ENCODE data around the gene HID1. TPM values are rescaled to one million over a fixed set of nuclear protein-coding genes. Genes with fewer than 3 reads are reported as not detected.

The HID1 gene
- total RNA-seq, 1 donor from 2014 or later: 2.6 TPM

GRCh38 chr17:74956093-74956492 is 16.5 kb downstream of the HID1 start:
- H3K27ac Mint-ChIP-seq (ENCODE audit: unreplicated experiment): no peak overlapping the region
- no peaks in the 10 kb centered on the region for H4K20me1 ChIP-seq (ENCODE audit: insufficient read depth, low read length)
- peaks cover 35% of the 10 kb centered on the region for H3K27me3 Mint-ChIP-seq (ENCODE audit: low read depth, unreplicated experiment)
- no peaks in the 10 kb centered on the region for H3K9me3 Mint-ChIP-seq (ENCODE audit: unreplicated experiment)
- peaks cover 3% of the 10 kb centered on the region for H3K4me1 Mint-ChIP-seq (ENCODE audit: low read depth, unreplicated experiment)
- H3K27me3 ChIP-seq (ENCODE audit: insufficient read depth, low read length): peaks cover 6% of the 10 kb centered on the region
- no peak overlapping the region for H3K4me2 ChIP-seq (ENCODE audit: low read length)
- no peak overlapping the region for H3K4me3 Mint-ChIP-seq (ENCODE audit: unreplicated experiment)
- DNase-seq (ENCODE audit: low read depth): no peak
- no peaks in the 10 kb centered on the region for H3K9me3 ChIP-seq (ENCODE audit: insufficient read depth, low read depth, low read length)
- H3K36me3 Mint-ChIP-seq (ENCODE audit: low read depth, unreplicated experiment): peaks cover 3% of the 10 kb centered on the region
- no peak overlapping the region for H3K4me3 ChIP-seq (ENCODE audit: insufficient read depth, low read depth, low read length)
- H3K36me3 ChIP-seq (ENCODE audit: insufficient read depth, low read length): no peaks in the 10 kb centered on the region
- H3K9ac ChIP-seq (ENCODE audit: low read length): no peak overlapping the region
- FAIRE-seq: no peak
- peaks cover 5% of the 10 kb centered on the region for H3K4me1 ChIP-seq (ENCODE audit: insufficient read depth, low read length)
- TF ChIP-seq EZH2 (IDR thresholded peaks at IDR 0.05; ENCODE audit: insufficient read depth, low read length) (no peak), CTCF (IDR thresholded peaks at IDR 0.05; ENCODE audit: insufficient read depth, low read depth, low read length) (no peak)
- no peaks in the 10 kb centered on the region for H3K79me2 ChIP-seq (ENCODE audit: insufficient read depth, low read length)
- H2AFZ ChIP-seq (ENCODE audit: low read depth, low read length): no peak overlapping the region
- no peak overlapping the region for H3K27ac ChIP-seq (ENCODE audit: low read depth, low read length)

- Histone ChIP-seq H3K9ac (ENCODE audit: low read length) (no peak overlapping the region), H3K9me3 (ENCODE audit: insufficient read depth, low read depth, low read length) (no peaks in the 10 kb centered on the region), H3K27me3 (ENCODE audit: insufficient read depth, low read length) (peaks cover 6% of the 10 kb centered on the region), H3K4me1 (ENCODE audit: insufficient read depth, low read length) (no peaks in the 10 kb centered on the region), H3K79me2 (ENCODE audit: insufficient read depth, low read length) (no peaks in the 10 kb centered on the region), H4K20me1 (ENCODE audit: insufficient read depth, low read length) (no peaks in the 10 kb centered on the region), H2AFZ (ENCODE audit: low read depth, low read length) (no peak overlapping the region), H3K36me3 (ENCODE audit: insufficient read depth, low read length) (no peaks in the 10 kb centered on the region), H3K4me3 (ENCODE audit: insufficient read depth, low read depth, low read length) (no peak overlapping the region), H3K4me2 (ENCODE audit: low read length) (no peak overlapping the region), H3K27ac (ENCODE audit: low read depth, low read length) (no peak overlapping the region)
- Mint-ChIP-seq H3K27me3 (ENCODE audit: low read depth, unreplicated experiment) (peaks cover 36% of the 10 kb centered on the region), H3K27ac (ENCODE audit: unreplicated experiment) (no peak overlapping the region), H3K9me3 (ENCODE audit: unreplicated experiment) (no peaks in the 10 kb centered on the region), H3K4me3 (ENCODE audit: unreplicated experiment) (no peak overlapping the region), H3K36me3 (ENCODE audit: low read depth, unreplicated experiment) (peaks cover 4% of the 10 kb centered on the region), H3K4me1 (ENCODE audit: low read depth, unreplicated experiment) (no peaks in the 10 kb centered on the region)
- DNase-seq (ENCODE audit: low read depth): no peak
- TF ChIP-seq CTCF (IDR thresholded peaks at IDR 0.05; ENCODE audit: insufficient read depth, low read depth, low read length) (no peak), EZH2 (IDR thresholded peaks at IDR 0.05; ENCODE audit: insufficient read depth, low read length) (no peak)
- no peak for FAIRE-seq
Observed at GRCh38 chr17:74954665-74955421, 17.7 kb downstream of the HID1 start.

DNA sequence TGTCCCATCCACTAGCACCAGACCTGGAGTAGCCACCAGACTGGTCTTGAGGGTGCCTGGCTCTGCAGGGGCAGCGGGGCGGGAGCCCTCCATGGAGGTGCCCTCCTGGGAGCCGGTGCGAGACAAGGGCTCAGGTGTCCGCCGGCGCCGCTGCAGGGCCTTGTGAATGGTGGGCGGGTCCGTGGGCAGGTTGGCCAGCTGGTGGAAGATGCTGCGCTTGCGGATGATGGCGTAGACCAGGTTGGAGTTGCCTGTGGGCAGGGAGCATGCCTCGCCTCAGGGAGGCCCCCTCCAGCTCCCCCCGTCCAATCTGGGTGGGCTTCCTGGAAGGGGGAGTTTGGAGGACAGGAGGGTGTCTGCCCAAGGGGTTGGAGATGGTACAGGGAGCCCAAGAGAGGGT is 18.4 kb downstream of the HID1 start:
- Histone ChIP-seq H3K4me1 (ENCODE audit: insufficient read depth, low read length) (no peaks in the 10 kb centered on the region), H3K36me3 (ENCODE audit: insufficient read depth, low read length) (no peaks in the 10 kb centered on the region), H2AFZ (ENCODE audit: low read depth, low read length) (no peak overlapping the region), H3K9ac (ENCODE audit: low read length) (no peak overlapping the region), H3K27me3 (ENCODE audit: insufficient read depth, low read length) (peaks cover 6% of the 10 kb centered on the region), H4K20me1 (ENCODE audit: insufficient read depth, low read length) (no peaks in the 10 kb centered on the region), H3K79me2 (ENCODE audit: insufficient read depth, low read length) (no peaks in the 10 kb centered on the region), H3K9me3 (ENCODE audit: insufficient read depth, low read depth, low read length) (no peaks in the 10 kb centered on the region), H3K27ac (ENCODE audit: low read depth, low read length) (no peak overlapping the region), H3K4me2 (ENCODE audit: low read length) (no peak overlapping the region), H3K4me3 (ENCODE audit: insufficient read depth, low read depth, low read length) (no peak overlapping the region)
- no peak for FAIRE-seq
- H3K27me3 Mint-ChIP-seq (ENCODE audit: low read depth, unreplicated experiment): peaks cover 32% of the 10 kb centered on the region
- H3K27ac Mint-ChIP-seq (ENCODE audit: unreplicated experiment): no peak overlapping the region
- no peak for DNase-seq (ENCODE audit: low read depth)
- no peaks in the 10 kb centered on the region for H3K9me3 Mint-ChIP-seq (ENCODE audit: unreplicated experiment)
- no peak overlapping the region for H3K4me3 Mint-ChIP-seq (ENCODE audit: unreplicated experiment)
- H3K4me1 Mint-ChIP-seq (ENCODE audit: low read depth, unreplicated experiment): no peaks in the 10 kb centered on the region
- no peak for TF ChIP-seq CTCF (IDR thresholded peaks at IDR 0.05; ENCODE audit: insufficient read depth, low read depth, low read length)
- no peak for TF ChIP-seq EZH2 (IDR thresholded peaks at IDR 0.05; ENCODE audit: insufficient read depth, low read length)
- H3K36me3 Mint-ChIP-seq (ENCODE audit: low read depth, unreplicated experiment): peaks cover 2% of the 10 kb centered on the region
